H1 (cell line): ENCODE results near the gene GMPR. TPM values are rescaled to one million over a fixed set of nuclear protein-coding genes. Genes with fewer than 3 reads are reported as not detected.

Source experiments
- CEBPB ChIP-seq: IDR thresholded peaks from 2 replicates; pipeline ENCODE4 v1.6.1; 2012; ENCODE audit warnings: low read depth, low read length
- KDM1A ChIP-seq: fragments of 200-600, 300-600 bp; sonication (generic); IDR thresholded peaks from 2 replicates; pipeline ENCODE4 v1.7.1; 2016; ENCODE audit warnings: mild to moderate bottlenecking, low read length, borderline replicate concordance
- KDM4A ChIP-seq: IDR thresholded peaks from one replicate; pipeline ENCODE4 v1.7.1; 2012; ENCODE audit warnings: low read depth, mild to moderate bottlenecking, moderate library complexity, low read length, inconsistent platforms; ENCODE audit not compliant: severe bottlenecking
- NANOG ChIP-seq: IDR thresholded peaks from 2 replicates; pipeline ENCODE4 v1.6.1; 2011; ENCODE audit warnings: low read length, low read depth, mild to moderate bottlenecking, inconsistent platforms; ENCODE audit not compliant: insufficient read depth, poor library complexity, severe bottlenecking
- POLR2AphosphoS5 ChIP-seq: IDR thresholded peaks from 2 replicates; pipeline ENCODE4 v1.6.1; 2011; ENCODE audit warnings: low read depth, low read length
- TAF1 ChIP-seq: IDR thresholded peaks from 2 replicates; pipeline ENCODE4 v1.6.1; 2011; ENCODE audit warnings: mild to moderate bottlenecking, low read depth, low read length
- ZNF274 ChIP-seq: IDR thresholded peaks from 2 replicates; pipeline ENCODE4 v1.7.0; 2012; ENCODE audit warnings: low read length, borderline replicate concordance; ENCODE audit errors: extremely low read depth
- polyA plus RNA-seq, 7 experiments: library from polyadenylated mRNA; depleted of rRNA in 3 of 7; stranded (reverse) in 5 of 7; unstranded in 2 of 7; fragments of >200 nt in 5 of 7; fragments of 200-250 nt in 2 of 7; gene quantifications; 1 replicate in 5 of 7; 2 replicates in 1 of 7; 4 replicates in 1 of 7; pipeline versions ENCODE4 v1.2.1 to v1.2.3, GENCODE V29; 2011 to 2013; ENCODE audit warnings: missing spikeins in 2 of 7, mixed read lengths in 2 of 7
- total RNA-seq: library from RNA; stranded (reverse); fragmentation: NEBNext Ultra II Directional; extraction: Animal tissue kit (Norgen Biotek cat#: 25700); gene quantifications from 2 replicates; pipeline ENCODE4 v1.2.1, GENCODE V29; 2021

Gene GMPR
- total and polyA plus RNA-seq, 2 of the 8 experiments (the other 6 are each of a cell fraction or from before 2014, with no cell fraction given) = 0.99 to 1.2 TPM

DNA sequence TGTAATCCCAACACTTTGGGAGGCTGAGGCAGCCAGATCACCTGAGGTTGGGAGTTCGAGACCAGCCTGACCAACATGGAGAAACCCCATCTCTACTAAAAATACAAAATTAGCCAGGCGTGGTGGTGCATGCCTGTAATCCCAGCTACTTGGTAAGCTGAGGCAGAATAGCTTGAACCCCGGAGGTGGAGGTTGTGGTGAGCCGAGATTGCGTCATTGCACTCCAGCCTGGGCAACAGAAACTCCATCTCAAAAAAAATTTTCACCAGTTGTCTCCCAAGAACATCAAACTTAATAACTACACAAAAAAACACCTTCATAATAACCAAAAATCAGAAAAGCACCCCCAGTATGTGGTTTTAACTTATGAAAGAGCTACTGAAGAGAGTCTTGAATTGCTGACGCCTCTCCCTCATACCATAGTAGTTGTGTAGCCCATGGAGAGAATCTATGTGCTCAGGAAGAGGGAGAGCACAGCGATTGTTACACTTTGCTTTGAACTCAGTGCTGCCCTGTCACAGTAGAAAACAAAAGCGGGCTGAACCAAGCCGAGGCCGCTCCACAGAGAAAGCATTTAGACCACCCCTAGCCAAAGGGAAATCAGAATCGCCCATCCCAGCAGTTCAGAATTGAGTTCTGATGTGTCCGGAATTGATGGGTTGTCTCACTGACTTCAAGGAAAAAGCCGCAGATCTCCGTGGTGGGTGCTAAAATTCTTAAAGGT, 42.0 kb upstream of the GMPR start (continued):
- TF ChIP-seq TAF1 (no peak), POLR2AphosphoS5 (no peak), ZNF274 (no peak), KDM4A (no peak), KDM1A (no peak), NANOG (no peak), CEBPB (no peak)
